Measurements from ENCODE around the gene CD2. TPM values are rescaled to one million over a fixed set of nuclear protein-coding genes. Genes with fewer than 3 reads are reported as not detected.

The CD2 gene
- total RNA-seq, 1 donor from 2014 or later, result not detected

DNA sequence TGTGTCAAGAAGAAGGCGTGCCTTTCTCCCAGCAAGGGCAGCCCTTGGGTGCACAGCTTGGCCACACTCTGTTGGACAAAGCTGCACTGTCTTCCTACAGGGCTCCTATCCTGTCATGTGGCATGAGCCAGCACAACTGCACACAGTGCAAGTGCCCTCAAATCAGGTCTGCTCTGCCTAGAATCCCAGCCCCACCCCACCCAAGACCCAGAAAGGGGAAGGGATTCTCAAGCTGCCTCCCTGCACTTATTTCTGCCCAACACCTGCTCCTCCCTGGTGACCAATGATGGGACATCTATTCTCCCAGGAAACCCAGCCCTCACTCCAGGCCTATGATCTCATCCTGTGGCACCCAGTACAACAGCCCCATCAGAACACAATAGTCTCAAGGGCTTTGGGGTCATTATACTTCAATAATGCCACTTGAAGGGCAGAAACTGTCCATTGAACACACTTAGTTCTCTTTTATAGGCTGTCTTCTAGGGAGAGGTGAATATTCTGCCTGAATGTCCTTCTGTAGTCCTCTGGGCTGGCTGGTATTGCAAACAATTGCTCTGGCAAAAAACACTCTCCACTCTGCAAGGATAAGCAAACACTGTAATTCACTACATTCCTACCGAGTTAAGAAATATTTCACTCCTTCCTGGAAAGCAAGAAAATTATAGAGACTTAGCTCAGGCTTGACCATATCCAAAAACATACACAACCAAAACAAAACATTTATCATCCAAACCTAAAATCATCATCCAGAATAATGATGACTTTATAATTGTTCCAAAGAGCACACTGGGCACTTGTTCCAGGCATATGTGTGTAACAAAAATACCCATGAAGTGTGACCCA is 43.6 kb upstream of the CD2 start:
- Histone ChIP-seq H3K4me3 (ENCODE audit: low read depth, low read length) (no peak overlapping the region), H3K36me3 (ENCODE audit: control insufficient read depth, insufficient read depth, low read length) (no peaks in the 10 kb centered on the region), H3K27me3 (ENCODE audit: control insufficient read depth, insufficient read depth, low read length) (no peaks in the 10 kb centered on the region)
- TF ChIP-seq, protein P1, sequence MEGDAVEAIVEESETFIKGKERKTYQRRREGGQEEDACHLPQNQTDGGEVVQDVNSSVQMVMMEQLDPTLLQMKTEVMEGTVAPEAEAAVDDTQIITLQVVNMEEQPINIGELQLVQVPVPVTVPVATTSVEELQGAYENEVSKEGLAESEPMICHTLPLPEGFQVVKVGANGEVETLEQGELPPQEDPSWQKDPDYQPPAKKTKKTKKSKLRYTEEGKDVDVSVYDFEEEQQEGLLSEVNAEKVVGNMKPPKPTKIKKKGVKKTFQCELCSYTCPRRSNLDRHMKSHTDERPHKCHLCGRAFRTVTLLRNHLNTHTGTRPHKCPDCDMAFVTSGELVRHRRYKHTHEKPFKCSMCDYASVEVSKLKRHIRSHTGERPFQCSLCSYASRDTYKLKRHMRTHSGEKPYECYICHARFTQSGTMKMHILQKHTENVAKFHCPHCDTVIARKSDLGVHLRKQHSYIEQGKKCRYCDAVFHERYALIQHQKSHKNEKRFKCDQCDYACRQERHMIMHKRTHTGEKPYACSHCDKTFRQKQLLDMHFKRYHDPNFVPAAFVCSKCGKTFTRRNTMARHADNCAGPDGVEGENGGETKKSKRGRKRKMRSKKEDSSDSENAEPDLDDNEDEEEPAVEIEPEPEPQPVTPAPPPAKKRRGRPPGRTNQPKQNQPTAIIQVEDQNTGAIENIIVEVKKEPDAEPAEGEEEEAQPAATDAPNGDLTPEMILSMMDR (IDR thresholded peaks at IDR 0.05; ENCODE audit: insufficient read depth, low read length, poor library complexity, severe bottlenecking), result no peak
- DNase-seq (ENCODE audit: low read depth), result no peak

DNA sequence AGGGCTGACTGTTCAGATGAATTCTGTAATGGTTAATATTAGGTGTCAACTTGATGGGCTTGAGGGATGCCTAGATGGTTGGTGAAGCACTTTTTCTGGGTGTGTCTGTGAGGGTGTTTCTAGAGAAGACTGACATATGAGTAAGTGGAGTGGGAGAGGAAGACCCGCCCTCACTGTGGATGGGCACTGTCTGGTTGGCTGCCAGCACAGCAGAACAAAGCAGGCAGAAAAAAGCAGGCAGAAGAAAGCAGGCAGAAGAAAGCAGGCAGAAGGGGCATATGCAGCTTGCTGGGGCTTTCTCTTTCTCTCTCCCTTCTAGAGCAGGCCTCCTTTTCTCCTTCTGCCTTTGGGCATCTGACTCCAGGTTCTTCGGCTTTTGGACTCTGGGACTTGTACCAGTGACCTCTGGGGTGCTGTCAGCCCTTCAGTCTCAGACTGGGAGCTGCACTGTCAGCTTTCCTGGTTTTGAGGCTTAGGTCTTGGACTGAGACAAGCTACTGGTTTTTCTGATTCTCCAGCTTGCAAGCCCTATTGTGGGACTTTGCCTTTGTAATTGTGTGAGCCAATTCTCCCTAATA is 42.9 kb upstream of the CD2 start:
- H3K27me3 ChIP-seq (ENCODE audit: control insufficient read depth, insufficient read depth, low read length), result no peaks in the 10 kb centered on the region
- no peaks in the 10 kb centered on the region for H3K36me3 ChIP-seq (ENCODE audit: control insufficient read depth, insufficient read depth, low read length)
- TF ChIP-seq, protein P1 (IDR thresholded peaks at IDR 0.05; ENCODE audit: insufficient read depth, low read length, poor library complexity, severe bottlenecking), result no peak
- H3K4me3 ChIP-seq (ENCODE audit: low read depth, low read length), result no peak overlapping the region
- DNase-seq (ENCODE audit: low read depth), result no peak

DNA sequence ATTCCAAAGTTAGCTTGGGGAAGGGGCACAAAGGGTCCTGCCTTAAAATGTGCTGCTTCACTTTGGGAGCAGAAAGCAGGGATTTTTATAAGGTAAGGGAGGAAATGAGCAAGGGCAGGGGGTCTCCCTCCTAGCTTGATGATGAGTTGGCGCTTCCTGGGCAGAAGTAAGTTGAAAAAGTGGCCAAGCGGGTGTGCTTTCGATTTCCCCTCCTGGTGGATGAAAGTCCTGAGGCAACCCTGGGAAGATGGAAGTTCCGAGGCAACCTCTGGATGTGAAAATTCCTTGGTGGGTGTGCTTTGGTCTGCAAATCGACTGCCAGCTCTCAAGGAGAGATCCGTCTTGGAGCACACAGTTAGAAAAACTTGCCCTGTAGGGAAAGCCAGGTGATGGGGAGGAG is 41.7 kb upstream of the CD2 start:
- H3K27me3 ChIP-seq (ENCODE audit: control insufficient read depth, insufficient read depth, low read length), result no peaks in the 10 kb centered on the region
- no peak overlapping the region for H3K4me3 ChIP-seq (ENCODE audit: low read depth, low read length)
- DNase-seq (ENCODE audit: low read depth), result no peak
- TF ChIP-seq, protein P1 (IDR thresholded peaks at IDR 0.05; ENCODE audit: insufficient read depth, low read length, poor library complexity, severe bottlenecking), result no peak
- no peaks in the 10 kb centered on the region for H3K36me3 ChIP-seq (ENCODE audit: control insufficient read depth, insufficient read depth, low read length)

DNA sequence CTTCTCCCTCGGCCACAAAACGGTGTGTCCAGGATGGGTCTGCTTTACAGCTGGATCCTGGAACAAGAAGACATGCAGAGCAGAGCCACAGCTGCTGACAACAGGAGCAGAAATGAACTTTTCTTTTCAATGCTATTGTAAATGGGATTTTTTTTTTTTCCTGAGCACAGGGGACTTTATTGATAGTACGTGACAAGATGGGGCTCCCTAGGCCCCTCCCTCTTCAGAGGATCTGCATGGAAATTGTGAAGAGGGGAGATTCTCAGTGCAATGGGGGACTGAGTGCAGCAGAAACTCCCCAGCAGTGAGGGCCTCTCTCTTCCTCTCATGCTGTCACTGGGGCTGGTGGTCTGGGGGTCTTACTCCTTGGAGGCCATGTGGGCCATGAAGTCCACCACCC is 40.8 kb upstream of the CD2 start:
- H3K36me3 ChIP-seq (ENCODE audit: control insufficient read depth, insufficient read depth, low read length), result no peaks in the 10 kb centered on the region
- DNase-seq (ENCODE audit: low read depth), result no peak
- H3K27me3 ChIP-seq (ENCODE audit: control insufficient read depth, insufficient read depth, low read length), result no peaks in the 10 kb centered on the region
- no peak overlapping the region for H3K4me3 ChIP-seq (ENCODE audit: low read depth, low read length)
- TF ChIP-seq, protein P1 (IDR thresholded peaks at IDR 0.05; ENCODE audit: insufficient read depth, low read length, poor library complexity, severe bottlenecking), result no peak

DNA sequence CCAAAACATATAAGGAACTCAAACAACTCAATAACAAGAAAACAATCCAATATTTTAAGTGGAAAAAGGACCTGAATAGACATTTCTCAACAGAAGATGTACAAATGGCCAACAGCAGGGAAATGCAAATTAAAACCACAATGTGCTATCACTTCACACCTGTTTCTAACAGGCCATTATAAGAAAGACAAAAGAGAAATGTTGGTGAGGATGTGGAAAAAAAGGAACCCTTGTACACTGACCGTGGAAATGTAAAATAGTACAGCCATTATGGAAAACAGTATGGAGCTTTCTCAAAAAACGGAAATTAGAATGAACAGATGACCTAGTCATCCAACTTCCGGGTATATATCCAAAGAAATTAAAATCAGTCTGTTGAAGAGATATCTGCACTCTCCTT is 37.8 kb upstream of the CD2 start:
- Histone ChIP-seq H3K4me3 (ENCODE audit: low read depth, low read length) (no peak overlapping the region), H3K27me3 (ENCODE audit: control insufficient read depth, insufficient read depth, low read length) (no peaks in the 10 kb centered on the region), H3K36me3 (ENCODE audit: control insufficient read depth, insufficient read depth, low read length) (no peaks in the 10 kb centered on the region)
- TF ChIP-seq, protein P1 (IDR thresholded peaks at IDR 0.05; ENCODE audit: insufficient read depth, low read length, poor library complexity, severe bottlenecking), result no peak
- no peak for DNase-seq (ENCODE audit: low read depth)
